Hepatocyte (in vitro differentiated cells): ENCODE results near the gene ARSB. TPM values are rescaled to one million over a fixed set of nuclear protein-coding genes. Genes with fewer than 3 reads are reported as not detected.
"Not testable (repeated sequence)": the region's sequence is repeated elsewhere in the genome, so short reads cannot be mapped to it uniquely, and the experiment has no call there.

Experiments used
- DNase-seq: peaks from one replicate; pipeline ENCODE4 v3.0.0-alpha.2; 2016; ENCODE audit warnings: low spot score
- H2AFZ ChIP-seq: fragments of 200-600 bp; sonication (generic); 2 replicates; pipeline ENCODE4 v1.6.0; 2016; ENCODE audit warnings: antibody characterized with exemption, mild to moderate bottlenecking
- H3K27ac ChIP-seq: fragments of 200-600 bp; sonication (generic); 2 replicates; pipeline ENCODE4 v1.5.1; 2016; ENCODE audit warnings: mild to moderate bottlenecking
- H3K27me3 ChIP-seq: fragments of 200-600 bp; sonication (generic); 2 replicates; pipeline ENCODE4 v1.6.1; 2016
- H3K36me3 ChIP-seq: fragments of 200-600 bp; sonication (generic); replicated peaks from 2 replicates; pipeline ENCODE4 v1.5.1; 2016; ENCODE audit warnings: low read depth; ENCODE audit not compliant: insufficient read depth
- H3K4me1 ChIP-seq: fragments of 200-600 bp; sonication (generic); 2 replicates; pipeline ENCODE4 v1.5.1; 2016; ENCODE audit warnings: mild to moderate bottlenecking, moderate library complexity; ENCODE audit not compliant: insufficient read depth
- H3K4me2 ChIP-seq: fragments of 200-600 bp; sonication (generic); 2 replicates; pipeline ENCODE4 v1.6.0; 2016
- H3K4me3 ChIP-seq: fragments of 200-600 bp; sonication (generic); 2 replicates; pipeline ENCODE4 v1.5.1; 2016; ENCODE audit warnings: mild to moderate bottlenecking
- H3K79me2 ChIP-seq: fragments of 200-600 bp; sonication (generic); 2 replicates; pipeline ENCODE4 v1.6.0; 2017; ENCODE audit warnings: mild to moderate bottlenecking
- H3K9me2 ChIP-seq: fragments of 200-600 bp; sonication (generic); replicated peaks from 2 replicates; pipeline ENCODE4 v1.6.0; 2017; ENCODE audit warnings: mild to moderate bottlenecking; ENCODE audit not compliant: insufficient read depth
- H3K9me3 ChIP-seq: fragments of 200-600 bp; sonication (generic); 2 replicates; pipeline ENCODE4 v1.5.1; 2016; ENCODE audit warnings: low read depth, mild to moderate bottlenecking
- H4K20me1 ChIP-seq: fragments of 200-600 bp; sonication (generic); 2 replicates; pipeline ENCODE4 v1.6.0; 2016; ENCODE audit warnings: mild to moderate bottlenecking; ENCODE audit not compliant: insufficient read depth, poor library complexity, severe bottlenecking
- EZH2 ChIP-seq: fragments of 200-600 bp; sonication (generic); IDR thresholded peaks from 2 replicates; pipeline ENCODE4 v1.6.1; 2016; ENCODE audit warnings: antibody characterized with exemption, mild to moderate bottlenecking, borderline replicate concordance
- EZH2phosphoT487 ChIP-seq: fragments of 200-600 bp; sonication (generic); IDR thresholded peaks from one replicate; pipeline ENCODE4 v1.6.1; 2018; ENCODE audit warnings: antibody characterized with exemption, mild to moderate bottlenecking, low read depth, moderate library complexity; ENCODE audit not compliant: unreplicated experiment, severe bottlenecking
- WGBS: methylation state at CpG from one replicate; pipeline ENCODE4 v1.1.6; 2016; ENCODE audit warnings: low lambda C conversion rate; ENCODE audit errors: missing lambda C conversion rate; 5-methylcytosine and 5-hydroxymethylcytosine counted together
- polyA plus RNA-seq: library from polyadenylated mRNA; unstranded; fragments of >200 nt; fragmentation: Nextera tagmentation; extraction: Ambion mirVana; gene quantifications from 2 replicates; pipeline ENCODE4 v1.2.1, GENCODE V29; 2016
- total RNA-seq: library from RNA; depleted of rRNA; stranded (reverse); fragments of >200 nt; gene quantifications from 2 replicates; pipeline ENCODE4 v1.2.3, GENCODE V29; 2014
- TF ChIP-seq, protein P1 (sequence below): fragments of 200-600 bp; sonication (generic); IDR thresholded peaks from 2 replicates; pipeline ENCODE4 v1.5.1; 2016; ENCODE audit warnings: antibody characterized with exemption, mild to moderate bottlenecking; ENCODE audit not compliant: poor library complexity

The ARSB gene
- total and polyA plus RNA-seq, 2 experiments from 2014 or later, result 13.5 to 19.8 TPM

DNA sequence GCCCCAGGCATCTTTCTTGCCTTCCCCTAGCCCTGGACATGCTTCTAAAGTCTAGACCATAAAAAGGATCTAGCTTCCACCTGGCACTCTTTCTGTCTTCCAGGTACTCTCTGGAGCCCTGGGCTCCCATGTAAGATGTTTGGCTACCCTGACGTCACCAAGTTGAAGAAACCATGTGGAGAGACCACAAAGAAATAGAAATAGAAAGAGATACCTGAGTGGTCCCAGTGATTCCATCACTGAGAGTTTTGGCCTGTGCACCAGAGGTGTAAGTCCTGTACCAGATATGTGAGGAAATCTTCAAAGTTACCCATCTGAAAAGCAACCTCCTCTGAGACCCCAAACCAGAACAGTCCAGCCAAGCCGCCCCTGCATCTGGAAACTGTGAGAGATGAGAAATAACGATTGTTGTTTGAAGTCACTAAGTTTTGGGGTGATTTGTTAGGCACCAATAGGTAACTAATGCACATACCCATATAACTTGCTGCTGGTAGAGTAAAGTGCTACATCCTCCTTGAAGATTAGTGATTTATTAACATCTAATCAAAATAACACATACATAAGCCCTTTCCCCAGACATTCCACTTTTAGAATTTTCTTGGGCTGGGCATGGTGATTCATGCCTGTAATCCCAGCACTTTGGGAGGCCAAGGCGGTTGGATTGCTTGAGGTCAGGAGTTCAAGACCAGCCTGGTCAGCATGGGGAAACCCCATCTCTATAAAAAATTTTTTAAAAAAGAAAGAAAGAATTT lies 250.8 kb downstream of the ARSB start:
- no peaks in the 10 kb centered on the region for H3K36me3 ChIP-seq
- no peak for DNase-seq
- no peaks in the 10 kb centered on the region for H3K9me2 ChIP-seq
- no peak overlapping the region for H3K4me2 ChIP-seq
- no peak overlapping the region for H3K4me3 ChIP-seq
- H3K4me1 ChIP-seq, result no peaks in the 10 kb centered on the region
- no peak overlapping the region for H3K27ac ChIP-seq
- no peaks in the 10 kb centered on the region for H3K27me3 ChIP-seq
- 93% methylated on average over 4 of the region's 4 CpGs for WGBS
- no peak for TF ChIP-seq EZH2
- TF ChIP-seq, protein P1, sequence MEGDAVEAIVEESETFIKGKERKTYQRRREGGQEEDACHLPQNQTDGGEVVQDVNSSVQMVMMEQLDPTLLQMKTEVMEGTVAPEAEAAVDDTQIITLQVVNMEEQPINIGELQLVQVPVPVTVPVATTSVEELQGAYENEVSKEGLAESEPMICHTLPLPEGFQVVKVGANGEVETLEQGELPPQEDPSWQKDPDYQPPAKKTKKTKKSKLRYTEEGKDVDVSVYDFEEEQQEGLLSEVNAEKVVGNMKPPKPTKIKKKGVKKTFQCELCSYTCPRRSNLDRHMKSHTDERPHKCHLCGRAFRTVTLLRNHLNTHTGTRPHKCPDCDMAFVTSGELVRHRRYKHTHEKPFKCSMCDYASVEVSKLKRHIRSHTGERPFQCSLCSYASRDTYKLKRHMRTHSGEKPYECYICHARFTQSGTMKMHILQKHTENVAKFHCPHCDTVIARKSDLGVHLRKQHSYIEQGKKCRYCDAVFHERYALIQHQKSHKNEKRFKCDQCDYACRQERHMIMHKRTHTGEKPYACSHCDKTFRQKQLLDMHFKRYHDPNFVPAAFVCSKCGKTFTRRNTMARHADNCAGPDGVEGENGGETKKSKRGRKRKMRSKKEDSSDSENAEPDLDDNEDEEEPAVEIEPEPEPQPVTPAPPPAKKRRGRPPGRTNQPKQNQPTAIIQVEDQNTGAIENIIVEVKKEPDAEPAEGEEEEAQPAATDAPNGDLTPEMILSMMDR, result no peak
- TF ChIP-seq EZH2phosphoT487, result no peak
- H3K9me3 ChIP-seq, result no peaks in the 10 kb centered on the region
- no peaks in the 10 kb centered on the region for H3K79me2 ChIP-seq
- no peak overlapping the region for H2AFZ ChIP-seq
- no peaks in the 10 kb centered on the region for H4K20me1 ChIP-seq

DNA sequence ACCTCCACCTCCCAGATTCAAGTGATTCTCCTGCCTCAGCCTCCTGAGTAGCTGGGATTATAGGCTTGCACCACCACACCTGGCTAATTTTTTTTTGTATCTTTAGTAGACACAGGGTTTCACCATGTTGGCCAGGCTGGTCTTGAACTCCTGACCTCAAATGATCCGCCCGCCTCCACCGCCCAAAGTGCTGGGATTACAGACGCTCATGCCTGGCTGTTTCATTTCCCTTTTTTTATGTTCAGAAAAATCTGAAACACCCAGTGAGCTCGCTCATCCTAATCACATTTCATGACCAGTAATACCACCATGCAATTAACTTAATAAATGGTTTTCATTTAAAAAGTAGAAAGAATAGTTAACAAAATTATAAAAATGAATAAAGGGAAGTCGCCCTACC lies 252.4 kb downstream of the ARSB start:
- H3K27me3 ChIP-seq, H3K36me3 ChIP-seq, H3K4me1 ChIP-seq, H3K79me2 ChIP-seq, H3K4me2 ChIP-seq, H4K20me1 ChIP-seq, H2AFZ ChIP-seq, H3K4me3 ChIP-seq, DNase-seq, H3K9me2 ChIP-seq, H3K27ac ChIP-seq, H3K9me3 ChIP-seq: not testable (repeated sequence)
- 91% methylated on average over 6 of the region's 6 CpGs for WGBS

DNA sequence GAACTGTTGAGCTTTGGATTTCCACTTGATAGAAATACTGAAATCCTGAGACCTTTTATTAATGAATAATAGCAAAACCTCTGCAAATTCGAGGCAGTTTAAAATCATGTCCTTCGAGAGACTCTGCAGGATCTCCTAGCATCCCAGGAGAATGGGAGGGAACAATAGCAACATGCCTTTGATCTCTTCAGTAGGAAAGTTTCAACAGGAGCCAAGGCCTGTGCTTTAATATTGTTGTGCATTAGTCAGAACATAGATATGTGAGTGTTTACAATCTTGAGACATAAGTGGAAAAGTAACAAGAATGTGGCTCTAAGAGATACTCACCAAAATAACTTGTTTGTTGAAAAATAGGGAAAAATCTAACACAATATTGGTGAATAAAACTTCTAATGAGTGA lies 253.2 kb downstream of the ARSB start:
- H3K27me3 ChIP-seq, result no peaks in the 10 kb centered on the region
- H3K79me2 ChIP-seq, result no peaks in the 10 kb centered on the region
- H4K20me1 ChIP-seq, result no peaks in the 10 kb centered on the region
- no peaks in the 10 kb centered on the region for H3K9me3 ChIP-seq
- 45% methylated on average over 2 of the region's 2 CpGs for WGBS
- no peak overlapping the region for H3K27ac ChIP-seq
- H3K36me3 ChIP-seq, result no peaks in the 10 kb centered on the region
- H2AFZ ChIP-seq, result no peak overlapping the region
- TF ChIP-seq EZH2phosphoT487 (no peak), EZH2 (no peak)
- TF ChIP-seq, protein P1, result no peak
- peaks cover 7% of the 10 kb centered on the region for H3K4me1 ChIP-seq
- H3K9me2 ChIP-seq, result no peaks in the 10 kb centered on the region
- DNase-seq, result no peak
- no peak overlapping the region for H3K4me2 ChIP-seq
- no peak overlapping the region for H3K4me3 ChIP-seq

DNA sequence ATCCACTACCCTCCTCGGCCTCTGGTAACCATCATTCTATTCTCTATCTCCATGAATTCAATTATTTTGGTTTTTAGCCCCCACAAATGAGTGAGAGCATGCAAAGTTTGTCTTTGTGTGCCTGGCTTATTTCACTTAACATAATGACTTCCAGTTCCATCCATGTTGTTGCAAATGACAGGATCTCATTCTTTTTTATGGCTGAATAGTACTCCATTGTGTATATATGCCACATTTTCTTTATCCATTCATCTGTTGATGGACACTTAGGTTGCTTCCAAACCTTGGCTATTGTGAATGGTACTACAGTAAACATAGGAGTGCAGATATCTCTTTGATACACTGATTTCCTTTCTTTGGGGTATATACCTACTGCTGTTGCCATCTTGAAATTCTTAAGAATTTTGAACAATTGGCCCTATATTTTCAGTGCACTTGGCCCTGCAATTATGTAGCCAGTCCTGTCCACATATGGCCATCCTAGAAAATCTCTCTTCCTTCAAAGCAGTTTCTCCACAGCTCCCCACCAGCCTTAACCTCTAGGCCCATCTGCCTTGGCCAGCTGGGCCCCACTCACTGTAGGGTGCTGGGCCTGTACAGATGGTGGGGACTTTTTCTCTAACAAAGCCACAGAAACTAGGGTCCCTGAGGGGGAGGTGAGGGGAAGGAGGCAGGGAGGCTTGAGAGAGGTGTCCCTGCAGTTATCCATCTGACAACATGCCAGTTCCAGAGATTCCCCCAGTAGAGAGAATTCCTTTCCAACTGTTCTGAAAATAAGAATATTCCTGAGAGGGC lies 254.6 kb downstream of the ARSB start:
- Histone ChIP-seq H3K9me2 (no peaks in the 10 kb centered on the region), H3K4me1 (peaks cover 7% of the 10 kb centered on the region), H3K4me3 (no peak overlapping the region), H3K9me3 (no peaks in the 10 kb centered on the region), H3K4me2 (no peak overlapping the region), H3K27ac (no peak overlapping the region), H3K27me3 (no peaks in the 10 kb centered on the region), H4K20me1 (no peaks in the 10 kb centered on the region), H3K79me2 (no peaks in the 10 kb centered on the region), H3K36me3 (no peaks in the 10 kb centered on the region), H2AFZ (no peak overlapping the region)
- no peak for DNase-seq
- no peak for TF ChIP-seq EZH2
- WGBS, result 100% methylated on average over 1 of the region's 1 CpG
